H1 (cell line): Measurements from ENCODE around the gene MGAT5B. TPM values are rescaled to one million over a fixed set of nuclear protein-coding genes. Genes with fewer than 3 reads are reported as not detected.

ENCODE experiments used
- CTCF ChIA-PET: fragments of 300-600 bp; sonication (Branson Sonifier 250); formaldehyde crosslinking; loops from one replicate; lab custom pipeline; 2021; ENCODE audit not compliant: partially characterized antibody; lab: Charles Lee
- POLR2A ChIA-PET: fragments of 300-600 bp; sonication (Branson Sonifier 250); formaldehyde crosslinking; loops from one replicate; lab custom pipeline; 2021; ENCODE audit warnings: inconsistent platforms; ENCODE audit not compliant: partially characterized antibody; lab: Charles Lee
- DNase-seq, 2 experiments: peaks; one replicate each; pipeline versions ENCODE4 v3.0.0 to v3.0.0-alpha.2; 2010 to 2022; ENCODE audit warnings: low spot score in 2 of 2, low read depth in 1 of 2, mixed read lengths in 1 of 2
- FAIRE-seq: peaks from 2 replicates; lab custom pipeline; 2011; peaks lifted over from hg19 to GRCh38; lab: Jason Lieb, UNC
- H2AFZ ChIP-seq: 2 replicates; pipeline ENCODE4 v1.8.1; 2012; ENCODE audit warnings: low read length, inconsistent platforms
- H2AK5ac ChIP-seq: 2 replicates; pipeline ENCODE4 v1.6.1; 2013; ENCODE audit warnings: low read depth, low read length
- H2BK120ac ChIP-seq: replicated peaks from 2 replicates; pipeline ENCODE3; 2013; ENCODE audit warnings: low read depth, low read length, inconsistent platforms
- H2BK12ac ChIP-seq: 2 replicates; pipeline ENCODE4 v1.6.1; 2013; ENCODE audit warnings: low read depth, low read length
- H2BK15ac ChIP-seq: 2 replicates; pipeline ENCODE4 v1.6.1; 2013; ENCODE audit warnings: low read length
- H2BK20ac ChIP-seq: 2 replicates; pipeline ENCODE4 v1.6.1; 2013; ENCODE audit warnings: low read length
- H2BK5ac ChIP-seq: 2 replicates; pipeline ENCODE4 v1.6.1; 2013; ENCODE audit warnings: low read depth, low read length
- H3K14ac ChIP-seq: 2 replicates; pipeline ENCODE4 v1.6.1; 2013; ENCODE audit warnings: inconsistent platforms; ENCODE audit not compliant: insufficient read length
- H3K18ac ChIP-seq: 2 replicates; pipeline ENCODE4 v1.6.1; 2013; ENCODE audit warnings: low read length; ENCODE audit errors: extremely low read depth
- H3K23ac ChIP-seq: 2 replicates; pipeline ENCODE4 v1.6.1; 2013; ENCODE audit warnings: inconsistent platforms; ENCODE audit not compliant: insufficient read length
- H3K23me2 ChIP-seq: 2 replicates; pipeline ENCODE4 v1.6.1; 2013; ENCODE audit warnings: low read depth, low read length
- H3K27ac ChIP-seq: 2 replicates; pipeline ENCODE4 v1.6.1; 2011; ENCODE audit warnings: low read depth, low read length, inconsistent platforms
- H3K27me3 ChIP-seq, 4 experiments: replicated peaks in 1 of 4; 1 replicate in 1 of 4; 2 replicates in 3 of 4; pipeline versions ENCODE4 v1.6.1 to v1.8.1; 2011 to 2013; ENCODE audit warnings: low read length in 3 of 4, mild to moderate bottlenecking in 3 of 4, inconsistent platforms in 2 of 4, mixed read lengths in 2 of 4, moderate library complexity in 1 of 4; ENCODE audit not compliant: control insufficient read depth in 3 of 4, insufficient read depth in 3 of 4; ENCODE audit errors: extremely low read depth in 1 of 4
- H3K36me3 ChIP-seq, 4 experiments: 2 replicates each; pipeline versions ENCODE4 v1.6.1 to v1.8.1; 2011 to 2013; ENCODE audit warnings: mild to moderate bottlenecking in 4 of 4, low read length in 3 of 4, moderate library complexity in 2 of 4, control low read depth in 1 of 4, inconsistent platforms in 1 of 4; ENCODE audit not compliant: insufficient read depth in 4 of 4, control insufficient read depth in 2 of 4
- H3K4ac ChIP-seq: replicated peaks from 2 replicates; pipeline ENCODE3; 2013; ENCODE audit warnings: low read length, low read depth, mixed read lengths, inconsistent platforms; ENCODE audit not compliant: insufficient read length
- H3K4me1 ChIP-seq, 4 experiments: replicated peaks in 1 of 4; 1 replicate in 1 of 4; 2 replicates in 3 of 4; pipeline versions ENCODE4 v1.6.1 to v1.8.1; 2011 to 2013; ENCODE audit warnings: low read length in 3 of 4, inconsistent platforms in 2 of 4, mixed read lengths in 1 of 4; ENCODE audit not compliant: insufficient read depth in 4 of 4, control insufficient read depth in 3 of 4
- H3K4me2 ChIP-seq, 2 experiments: 2 replicates each; pipeline versions ENCODE4 v1.6.1 to v1.8.1; 2011 to 2013; ENCODE audit warnings: low read depth in 2 of 2, low read length in 2 of 2, control low read depth in 1 of 2, inconsistent platforms in 1 of 2, mild to moderate bottlenecking in 1 of 2; ENCODE audit not compliant: insufficient read depth in 1 of 2
- H3K4me3 ChIP-seq, 4 experiments: fragments of 200-600, 300-600 bp in 1 of 4; sonication (generic), shearing (Covaris generic), sonication (Bioruptor Twin) in 1 of 4; 2 replicates each; pipeline versions ENCODE4 v1.5.1 to v1.8.1; 2011 to 2016; ENCODE audit warnings: low read length in 4 of 4, low read depth in 3 of 4, control low read depth in 2 of 4, inconsistent platforms in 2 of 4, mild to moderate bottlenecking in 2 of 4, mixed read lengths in 1 of 4, moderate library complexity in 1 of 4; ENCODE audit not compliant: insufficient read depth in 2 of 4; ENCODE audit errors: extremely low read depth in 1 of 4
- H3K56ac ChIP-seq: replicated peaks from 2 replicates; pipeline ENCODE3; 2013; ENCODE audit warnings: low read depth, mild to moderate bottlenecking, mixed read lengths, low read length, inconsistent platforms; ENCODE audit not compliant: insufficient read length
- H3K79me1 ChIP-seq: 2 replicates; pipeline ENCODE4 v1.6.1; 2013; ENCODE audit warnings: low read depth, low read length, control low read depth
- H3K79me2 ChIP-seq, 2 experiments: 2 replicates each; pipeline versions ENCODE4 v1.6.1 to v1.8.1; 2012 to 2013; ENCODE audit warnings: low read length in 2 of 2, mild to moderate bottlenecking in 2 of 2, inconsistent platforms in 1 of 2; ENCODE audit not compliant: insufficient read depth in 2 of 2, control insufficient read depth in 1 of 2
- H3K9ac ChIP-seq, 4 experiments: replicated peaks in 1 of 4; 1 replicate in 1 of 4; 2 replicates in 3 of 4; pipeline versions ENCODE4 v1.6.1 to v1.8.1; 2011 to 2013; ENCODE audit warnings: low read depth in 3 of 4, low read length in 3 of 4, control low read depth in 2 of 4, mild to moderate bottlenecking in 2 of 4, moderate library complexity in 2 of 4, inconsistent platforms in 1 of 4; ENCODE audit errors: extremely low read depth in 1 of 4
- H3K9me3 ChIP-seq, 2 experiments: 2 replicates each; pipeline versions ENCODE4 v1.6.1 to v1.8.1; 2012 to 2013; ENCODE audit warnings: mild to moderate bottlenecking in 2 of 2, moderate library complexity in 2 of 2, control low read depth in 1 of 2, inconsistent platforms in 1 of 2, low read depth in 1 of 2, low read length in 1 of 2, mixed read lengths in 1 of 2; ENCODE audit not compliant: insufficient read depth in 2 of 2
- H4K20me1 ChIP-seq, 2 experiments: replicated peaks in 1 of 2; 2 replicates each; pipeline versions ENCODE3 to v1.8.1; 2011 to 2013; ENCODE audit warnings: inconsistent platforms in 2 of 2, low read length in 2 of 2, mild to moderate bottlenecking in 1 of 2; ENCODE audit not compliant: insufficient read depth in 2 of 2, control insufficient read depth in 1 of 2
- H4K5ac ChIP-seq: 2 replicates; pipeline ENCODE4 v1.6.1; 2013; ENCODE audit warnings: low read length, low read depth, mixed read lengths, inconsistent platforms; ENCODE audit not compliant: insufficient read length
- H4K8ac ChIP-seq: 2 replicates; pipeline ENCODE4 v1.8.0; 2013; ENCODE audit warnings: mild to moderate bottlenecking, moderate library complexity, low read length, inconsistent platforms; ENCODE audit not compliant: insufficient read depth; ENCODE audit errors: extremely low read depth
- H4K91ac ChIP-seq: replicated peaks from 2 replicates; pipeline ENCODE3; 2013; ENCODE audit warnings: low read length, mixed read lengths, inconsistent platforms; ENCODE audit not compliant: insufficient read length
- ATF2 ChIP-seq: IDR thresholded peaks from 2 replicates; pipeline ENCODE4 v1.6.1; 2012; ENCODE audit warnings: low read length, inconsistent platforms
- CREB1 ChIP-seq: IDR thresholded peaks from 2 replicates; pipeline ENCODE4 v1.6.1; 2012; ENCODE audit warnings: inconsistent platforms
- KDM4A ChIP-seq: IDR thresholded peaks from one replicate; pipeline ENCODE4 v1.7.1; 2012; ENCODE audit warnings: low read depth, mild to moderate bottlenecking, moderate library complexity, low read length, inconsistent platforms; ENCODE audit not compliant: severe bottlenecking
- POLR2A ChIP-seq, 2 experiments: IDR thresholded peaks; 1 replicate in 1 of 2; 2 replicates in 1 of 2; pipeline ENCODE4 v1.6.1; 2011; ENCODE audit warnings: low read depth in 2 of 2, low read length in 2 of 2, mild to moderate bottlenecking in 2 of 2; ENCODE audit errors: control extremely low read depth in 1 of 2
- POLR2AphosphoS5 ChIP-seq: IDR thresholded peaks from 2 replicates; pipeline ENCODE4 v1.6.1; 2011; ENCODE audit warnings: low read depth, low read length
- RAD21 ChIP-seq, 2 experiments: IDR thresholded peaks in 1 of 2; conservative IDR thresholded peaks in 1 of 2; 2 replicates each; pipeline ENCODE4 v1.6.1; 2011; ENCODE audit warnings: low read depth in 2 of 2, low read length in 2 of 2, improper control_type of control experiment in 1 of 2, inconsistent platforms in 1 of 2, mild to moderate bottlenecking in 1 of 2, moderate library complexity in 1 of 2
- SP2 ChIP-seq: IDR thresholded peaks from 2 replicates; pipeline ENCODE4 v1.6.1; 2012; ENCODE audit warnings: mild to moderate bottlenecking, low read length, inconsistent platforms
- TBP ChIP-seq: IDR thresholded peaks from 2 replicates; pipeline ENCODE4 v1.6.1; 2011; ENCODE audit warnings: low read depth, low read length, improper control_type of control experiment
- ZNF274 ChIP-seq: IDR thresholded peaks from 2 replicates; pipeline ENCODE4 v1.7.0; 2012; ENCODE audit warnings: low read length, borderline replicate concordance; ENCODE audit errors: extremely low read depth
- WGBS, 2 experiments: shearing (Covaris generic) in 1 of 2; methylation state at CpG; one replicate each; pipeline versions ENCODE4 v1.1.6 to v1.1.7; 2013 to 2015; ENCODE audit warnings: low lambda C conversion rate in 2 of 2, mixed read lengths in 2 of 2, inconsistent platforms in 1 of 2, low coverage in 1 of 2, missing lambda C conversion rate in 1 of 2; ENCODE audit not compliant: insufficient replicate concordance in 2 of 2, insufficient coverage in 1 of 2, insufficient read length in 1 of 2; ENCODE audit errors: extremely low coverage in 1 of 2, missing lambda C conversion rate in 1 of 2; 5-methylcytosine and 5-hydroxymethylcytosine counted together
- polyA plus RNA-seq, 7 experiments: library from polyadenylated mRNA; depleted of rRNA in 3 of 7; stranded (reverse) in 5 of 7; unstranded in 2 of 7; fragments of >200 nt in 5 of 7; fragments of 200-250 nt in 2 of 7; gene quantifications; 1 replicate in 5 of 7; 2 replicates in 1 of 7; 4 replicates in 1 of 7; pipeline versions ENCODE4 v1.2.1 to v1.2.3, GENCODE V29; 2011 to 2013; ENCODE audit warnings: missing spikeins in 2 of 7, mixed read lengths in 2 of 7
- total RNA-seq: library from RNA; stranded (reverse); fragmentation: NEBNext Ultra II Directional; extraction: Animal tissue kit (Norgen Biotek cat#: 25700); gene quantifications from 2 replicates; pipeline ENCODE4 v1.2.1, GENCODE V29; 2021
- TF ChIP-seq, protein P1 (sequence below): IDR thresholded peaks from 2 replicates; pipeline ENCODE4 v1.6.1; 2012; ENCODE audit warnings: inconsistent platforms

Gene MGAT5B
- total and polyA plus RNA-seq, 2 of the 8 experiments (the other 6 are each of a cell fraction or from before 2014, with no cell fraction given) = 7.9 to 8.2 TPM

- WGBS, 2 experiments = 74% methylated on average over 5 of the region's 6 CpGs; no CpG with 5 or more reads in 1 of the 2 experiments
- H3K4ac ChIP-seq = no peak overlapping the region
- H4K8ac ChIP-seq = no peak overlapping the region
- H2AFZ ChIP-seq = no peak overlapping the region
- H4K5ac ChIP-seq = no peak overlapping the region
- no peak overlapping the region for H2BK15ac ChIP-seq
- no peak overlapping the region for H4K91ac ChIP-seq
- no peak overlapping the region for H3K18ac ChIP-seq
- H3K9me3 ChIP-seq = no peaks in the 10 kb centered on the region
- no peaks in the 10 kb centered on the region for H4K20me1 ChIP-seq
- no peaks in the 10 kb centered on the region for H3K79me2 ChIP-seq
- H3K4me2 ChIP-seq = no peak overlapping the region
- DNase-seq (no peak), FAIRE-seq (no peak)
- H3K27me3 ChIP-seq = no peaks in the 10 kb centered on the region
- H2BK12ac ChIP-seq = no peak overlapping the region
- H3K36me3 ChIP-seq = no peaks in the 10 kb centered on the region
- H3K23ac ChIP-seq = no peak overlapping the region
- no peak overlapping the region for H2BK5ac ChIP-seq
- H2BK20ac ChIP-seq = no peak overlapping the region
- no peak overlapping the region for H3K14ac ChIP-seq
- CTCF ChIA-PET = interaction anchor here (1.4 to 2.0 kb wide), 3 partner anchors 15 to 101 kb away, joined by 5 to 6 read pairs (median 6); no protein-coding TSS in a partner anchor
- H3K9ac ChIP-seq = no peak overlapping the region
- peaks cover 0 to 17% (median 11%) of the 10 kb centered on the region in 4 experiments; a peak in 6 of 7 replicates for H3K4me1 ChIP-seq
- TF ChIP-seq ATF2 (no peak), TBP (no peak), CREB1 (no peak), POLR2A (IDR thresholded peaks at IDR 0.05; ENCODE audit: control extremely low read depth in 1 of 2, low read depth in 2 of 2, low read length in 2 of 2) (no peak), RAD21 (IDR thresholded peaks at IDR 0.05 in 1 of 2, conservative IDR thresholded peaks at IDR 0.05 in 1 of 2; ENCODE audit: low read depth in 2 of 2, low read length in 2 of 2) (no peak), POLR2AphosphoS5 (no peak), ZNF274 (no peak), KDM4A (no peak), SP2 (no peak)
- TF ChIP-seq, protein P1, sequence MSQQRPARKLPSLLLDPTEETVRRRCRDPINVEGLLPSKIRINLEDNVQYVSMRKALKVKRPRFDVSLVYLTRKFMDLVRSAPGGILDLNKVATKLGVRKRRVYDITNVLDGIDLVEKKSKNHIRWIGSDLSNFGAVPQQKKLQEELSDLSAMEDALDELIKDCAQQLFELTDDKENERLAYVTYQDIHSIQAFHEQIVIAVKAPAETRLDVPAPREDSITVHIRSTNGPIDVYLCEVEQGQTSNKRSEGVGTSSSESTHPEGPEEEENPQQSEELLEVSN = no peak
- TF ChIP-seq, all 59 proteins: peak for 0
- Histone ChIP-seq H2BK120ac (no peak overlapping the region), H2AK5ac (no peak overlapping the region), H3K79me1 (no peaks in the 10 kb centered on the region), H3K27ac (no peak overlapping the region), H3K23me2 (no peaks in the 10 kb centered on the region; the same call in 1 of the 2 replicates), H3K4me3 (no peak overlapping the region), H3K56ac (no peak overlapping the region)
- POLR2A ChIA-PET = interaction anchor here (3.1 kb wide), 1 partner anchor 14 kb away, joined by 11 read pairs; no protein-coding TSS in a partner anchor
These were observed 87.0 kb downstream of the MGAT5B start for GRCh38 chr17:76955191-76955590.
